GM13977 (cell line): ENCODE measurements around the gene MAP3K7CL.

Source experiments
- DNase-seq: peaks from one replicate; pipeline ENCODE4 v3.0.0; 2012; ENCODE audit warnings: low spot score
- in situ Hi-C: fragments of 300-500 bp; cut with MboI; formaldehyde crosslinking; loops from one replicate; pipeline ENCODE4 v1.12.0; 2022; ENCODE audit warnings: low sequenced_read_pairs, low pct_unique_long_range_greater_than_20kb, mixed read lengths, inconsistent platforms; ENCODE audit not compliant: unreplicated experiment
- TF ChIP-seq, protein P1 (sequence below): IDR thresholded peaks from 2 replicates; pipeline ENCODE4 v1.5.1; 2012; ENCODE audit warnings: mild to moderate bottlenecking, control low read depth; ENCODE audit not compliant: insufficient read depth; ENCODE audit errors: extremely low read depth, missing control alignments

MAP3K7CL gene

DNA sequence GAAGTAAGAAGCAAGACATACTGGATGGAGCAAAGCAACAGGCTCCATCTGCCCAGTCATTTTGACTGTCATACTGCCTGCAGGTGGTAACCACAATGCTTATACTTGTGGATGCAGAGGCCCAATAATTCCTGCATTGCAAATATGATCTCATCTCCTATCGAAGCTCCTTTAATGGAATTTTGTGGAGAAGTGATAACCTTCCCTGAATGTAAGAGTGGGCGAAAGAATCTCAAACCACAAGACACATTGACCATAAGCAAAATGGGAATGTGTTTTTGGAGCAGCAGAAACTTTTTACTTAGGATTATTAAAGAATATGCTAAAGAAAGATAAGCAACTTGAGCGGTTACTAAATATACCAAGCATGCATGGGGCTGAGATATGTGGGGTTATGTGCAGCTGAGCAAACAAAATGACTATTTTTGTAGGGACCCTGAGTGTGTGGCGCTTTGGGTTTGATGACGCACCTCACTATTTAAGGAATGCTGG is 90.9 kb downstream of the MAP3K7CL start:
- DNase-seq: no peak
- TF ChIP-seq, protein P1, sequence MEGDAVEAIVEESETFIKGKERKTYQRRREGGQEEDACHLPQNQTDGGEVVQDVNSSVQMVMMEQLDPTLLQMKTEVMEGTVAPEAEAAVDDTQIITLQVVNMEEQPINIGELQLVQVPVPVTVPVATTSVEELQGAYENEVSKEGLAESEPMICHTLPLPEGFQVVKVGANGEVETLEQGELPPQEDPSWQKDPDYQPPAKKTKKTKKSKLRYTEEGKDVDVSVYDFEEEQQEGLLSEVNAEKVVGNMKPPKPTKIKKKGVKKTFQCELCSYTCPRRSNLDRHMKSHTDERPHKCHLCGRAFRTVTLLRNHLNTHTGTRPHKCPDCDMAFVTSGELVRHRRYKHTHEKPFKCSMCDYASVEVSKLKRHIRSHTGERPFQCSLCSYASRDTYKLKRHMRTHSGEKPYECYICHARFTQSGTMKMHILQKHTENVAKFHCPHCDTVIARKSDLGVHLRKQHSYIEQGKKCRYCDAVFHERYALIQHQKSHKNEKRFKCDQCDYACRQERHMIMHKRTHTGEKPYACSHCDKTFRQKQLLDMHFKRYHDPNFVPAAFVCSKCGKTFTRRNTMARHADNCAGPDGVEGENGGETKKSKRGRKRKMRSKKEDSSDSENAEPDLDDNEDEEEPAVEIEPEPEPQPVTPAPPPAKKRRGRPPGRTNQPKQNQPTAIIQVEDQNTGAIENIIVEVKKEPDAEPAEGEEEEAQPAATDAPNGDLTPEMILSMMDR: no peak
- in situ Hi-C loops: no loop called here

- TF ChIP-seq, protein P1: no peak
- DNase-seq: no peak
- in situ Hi-C loops: no loop called here
Observed at GRCh38 chr21:29224006-29224405, 93.6 kb downstream of the MAP3K7CL start.
